ENCODE data around the gene EFNA2. TPM values are rescaled to one million over a fixed set of nuclear protein-coding genes. Genes with fewer than 3 reads are reported as not detected.

Gene EFNA2
- total and polyA plus RNA-seq, 2 of the 8 experiments (the other 6 are each of a cell fraction or from before 2014, with no cell fraction given) = 4.0 to 7.0 TPM

- WGBS, 2 experiments (ENCODE audit: extremely low coverage in 1 of 2, insufficient coverage in 1 of 2, insufficient read length in 1 of 2, insufficient replicate concordance in 2 of 2, low coverage in 1 of 2, low lambda C conversion rate in 2 of 2, missing lambda C conversion rate in 1 of 2) = 93% methylated on average over 36 of the region's 55 CpGs; no CpG with 5 or more reads in 1 of the 2 experiments
- H3K9me3 ChIP-seq (ENCODE audit: insufficient read depth in 2 of 2, low read depth in 1 of 2, low read length in 1 of 2) = no peaks in the 10 kb centered on the region
- H2BK15ac ChIP-seq (ENCODE audit: low read length) = no peak overlapping the region
- H3K4me3 ChIP-seq (ENCODE audit: extremely low read depth in 1 of 4, insufficient read depth in 2 of 4, low read depth in 3 of 4, low read length in 4 of 4) = no peak overlapping the region
- no peak overlapping the region for H2AFZ ChIP-seq (ENCODE audit: low read length)
- TF ChIP-seq E2F6 (IDR thresholded peaks at IDR 0.05) (no peak), RNF2 (IDR thresholded peaks at IDR 0.05; ENCODE audit: borderline replicate concordance, low read depth, low read length, missing control alignments, poor library complexity, severe bottlenecking) (no peak), CHD2 (IDR thresholded peaks at IDR 0.05; ENCODE audit: low read length) (no peak), POU5F1 (IDR thresholded peaks at IDR 0.05; ENCODE audit: low read depth, low read length) (no peak), RBBP5 (IDR thresholded peaks at IDR 0.05; ENCODE audit: borderline replicate concordance, low read depth, low read length) (no peak), CBX8 (IDR thresholded peaks at IDR 0.05; ENCODE audit: borderline replicate concordance, low read depth, low read length) (no peak), SUZ12 (IDR thresholded peaks at IDR 0.05; ENCODE audit: low read length) (no peak)
- H3K36me3 ChIP-seq (ENCODE audit: control insufficient read depth in 2 of 4, insufficient read depth in 4 of 4, low read length in 3 of 4) = no peaks in the 10 kb centered on the region
- H3K23me2 ChIP-seq (ENCODE audit: low read depth, low read length) = peaks cover 5% of the 10 kb centered on the region; the same call in 1 of the 2 replicates
- H2BK20ac ChIP-seq (ENCODE audit: low read length) = no peak overlapping the region
- H3K56ac ChIP-seq (replicated peaks; ENCODE audit: insufficient read length, low read depth, low read length) = no peak overlapping the region
- ChIA-PET POLR2A (ENCODE audit: partially characterized antibody) (interaction anchor here (0.8 to 2.2 kb wide), 8 partner anchors 15 to 83 kb away, joined by 3 to 11 read pairs (median 4); partner anchors contain the start of genes CIRBP and MIDN), CTCF (ENCODE audit: partially characterized antibody) (interaction anchor here (1.1 kb wide), 1 partner anchor 28 kb away, joined by 3 read pairs; no protein-coding TSS in a partner anchor)
- H4K91ac ChIP-seq (replicated peaks; ENCODE audit: insufficient read length, low read length) = no peak overlapping the region
- H3K79me1 ChIP-seq (ENCODE audit: low read depth, low read length) = no peaks in the 10 kb centered on the region; the same call in 1 of the 2 replicates
- H2BK5ac ChIP-seq (ENCODE audit: low read depth, low read length) = no peak overlapping the region
- H3K23ac ChIP-seq (ENCODE audit: insufficient read length) = no peak overlapping the region
- no peak overlapping the region for H2BK12ac ChIP-seq (ENCODE audit: low read depth, low read length)
- no peak for DNase-seq (ENCODE audit: low read depth in 1 of 2, low spot score in 2 of 2)
- no peak overlapping the region for H3K4ac ChIP-seq (replicated peaks; ENCODE audit: insufficient read length, low read depth, low read length)
- no peak overlapping the region for H3K27ac ChIP-seq (ENCODE audit: low read depth, low read length)
- H2BK120ac ChIP-seq (replicated peaks; ENCODE audit: low read depth, low read length) = no peak overlapping the region
- no peak for FAIRE-seq
- H3K14ac ChIP-seq (ENCODE audit: insufficient read length) = no peak overlapping the region
- H4K20me1 ChIP-seq (replicated peaks in 1 of 2; ENCODE audit: control insufficient read depth in 1 of 2, insufficient read depth in 2 of 2, low read length in 2 of 2) = peaks cover 2 to 5% of the 10 kb centered on the region in 2 experiments
- H3K27me3 ChIP-seq (replicated peaks in 1 of 4; ENCODE audit: control insufficient read depth in 3 of 4, extremely low read depth in 1 of 4, insufficient read depth in 3 of 4, low read length in 3 of 4) = peaks cover 0 to 21% (median 12%) of the 10 kb centered on the region in 4 experiments; a peak in 5 of 7 replicates
- no peak overlapping the region for H2AK5ac ChIP-seq (ENCODE audit: low read depth, low read length)
- 0 out of 4 replicates have a peak overlapping the region, but pooled peaks of 1 of the 2 experiments have one; percentile 79 for H3K4me2 ChIP-seq (ENCODE audit: insufficient read depth in 1 of 2, low read depth in 2 of 2, low read length in 2 of 2)
- H3K4me1 ChIP-seq (replicated peaks in 1 of 4; ENCODE audit: control insufficient read depth in 3 of 4, insufficient read depth in 4 of 4, low read length in 3 of 4) = peaks cover 0 to 21% (median 9%) of the 10 kb centered on the region in 4 experiments; a peak in 5 of 7 replicates
- H3K18ac ChIP-seq (ENCODE audit: extremely low read depth, low read length) = no peak overlapping the region
- no peaks in the 10 kb centered on the region for H3K79me2 ChIP-seq (ENCODE audit: control insufficient read depth in 1 of 2, insufficient read depth in 2 of 2, low read length in 2 of 2)
- H4K8ac ChIP-seq (ENCODE audit: extremely low read depth, insufficient read depth, low read length) = peak overlapping the region; percentile 83
- no peak overlapping the region for H3K9ac ChIP-seq (replicated peaks in 1 of 4; ENCODE audit: extremely low read depth in 1 of 4, low read depth in 3 of 4, low read length in 3 of 4)
- H4K5ac ChIP-seq (ENCODE audit: insufficient read length, low read depth, low read length) = no peak overlapping the region
Measured at GRCh38 chr19:1287354-1288225, 1.9 kb downstream of the EFNA2 start.
